Suprapubic skin (tissue), 4 donors: ENCODE measurements around the gene ALPI. TPM values are rescaled to one million over a fixed set of nuclear protein-coding genes. Genes with fewer than 3 reads are reported as not detected.

Experiments
- DNase-seq, 2 donors: peaks; one replicate each; pipeline ENCODE4 v3.0.0-alpha.2; 2019; ENCODE audit warnings: low spot score in 2 of 2
- H3K27ac ChIP-seq: fragments of 200-600 bp; sonication (generic); one replicate; pipeline ENCODE4 v1.5.1; 2019
- H3K27me3 ChIP-seq: fragments of 200-600 bp; sonication (generic); one replicate; pipeline ENCODE4 v1.5.1; 2019
- H3K36me3 ChIP-seq: fragments of 200-600 bp; sonication (generic); one replicate; pipeline ENCODE4 v1.5.1; 2019
- H3K4me1 ChIP-seq: fragments of 200-600 bp; sonication (generic); one replicate; pipeline ENCODE4 v1.5.1; 2019
- H3K4me3 ChIP-seq: fragments of 200-600 bp; sonication (generic); one replicate; pipeline ENCODE4 v1.5.1; 2019; ENCODE audit warnings: mild to moderate bottlenecking
- H3K9me3 ChIP-seq: fragments of 200-600 bp; sonication (generic); one replicate; pipeline ENCODE4 v1.5.1; 2019
- EP300 ChIP-seq: sonication (generic); formaldehyde crosslinking; IDR thresholded peaks from one replicate; pipeline ENCODE4 v1.6.1; 2017; ENCODE audit warnings: antibody characterized with exemption
- POLR2A ChIP-seq, 2 donors: fragments of 450-650 bp; IDR thresholded peaks; one replicate each; pipeline ENCODE4 v1.6.1; 2017; ENCODE audit warnings: antibody characterized with exemption in 2 of 2, mild to moderate bottlenecking in 2 of 2, moderate library complexity in 2 of 2
- POLR2AphosphoS5 ChIP-seq, 3 donors: sonication (generic); formaldehyde crosslinking; IDR thresholded peaks; one replicate each; pipeline ENCODE4 v1.6.1; 2017; ENCODE audit warnings: antibody characterized with exemption in 3 of 3
- WGBS: methylation state at CpG from one replicate; pipeline ENCODE4 v1.1.5; 2018; 5-methylcytosine and 5-hydroxymethylcytosine counted together
- total RNA-seq, 4 donors: library from RNA; depleted of rRNA; stranded (reverse); fragments of >200 nt; gene quantifications; one replicate each; pipeline ENCODE4 v1.1.0, GENCODE V29; 2016
- TF ChIP-seq, protein P1 (sequence below), 2 donors: fragments of 200-600 bp in 1 of 2; fragments of 450-650 bp in 1 of 2; sonication (generic) in 1 of 2; IDR thresholded peaks; one replicate each; pipeline ENCODE4 v1.5.1; 2016 to 2019; ENCODE audit warnings: antibody characterized with exemption in 2 of 2, mild to moderate bottlenecking in 1 of 2, moderate library complexity in 1 of 2

ALPI gene
- total RNA-seq, 4 donors from 2014 or later = not detected

DNA sequence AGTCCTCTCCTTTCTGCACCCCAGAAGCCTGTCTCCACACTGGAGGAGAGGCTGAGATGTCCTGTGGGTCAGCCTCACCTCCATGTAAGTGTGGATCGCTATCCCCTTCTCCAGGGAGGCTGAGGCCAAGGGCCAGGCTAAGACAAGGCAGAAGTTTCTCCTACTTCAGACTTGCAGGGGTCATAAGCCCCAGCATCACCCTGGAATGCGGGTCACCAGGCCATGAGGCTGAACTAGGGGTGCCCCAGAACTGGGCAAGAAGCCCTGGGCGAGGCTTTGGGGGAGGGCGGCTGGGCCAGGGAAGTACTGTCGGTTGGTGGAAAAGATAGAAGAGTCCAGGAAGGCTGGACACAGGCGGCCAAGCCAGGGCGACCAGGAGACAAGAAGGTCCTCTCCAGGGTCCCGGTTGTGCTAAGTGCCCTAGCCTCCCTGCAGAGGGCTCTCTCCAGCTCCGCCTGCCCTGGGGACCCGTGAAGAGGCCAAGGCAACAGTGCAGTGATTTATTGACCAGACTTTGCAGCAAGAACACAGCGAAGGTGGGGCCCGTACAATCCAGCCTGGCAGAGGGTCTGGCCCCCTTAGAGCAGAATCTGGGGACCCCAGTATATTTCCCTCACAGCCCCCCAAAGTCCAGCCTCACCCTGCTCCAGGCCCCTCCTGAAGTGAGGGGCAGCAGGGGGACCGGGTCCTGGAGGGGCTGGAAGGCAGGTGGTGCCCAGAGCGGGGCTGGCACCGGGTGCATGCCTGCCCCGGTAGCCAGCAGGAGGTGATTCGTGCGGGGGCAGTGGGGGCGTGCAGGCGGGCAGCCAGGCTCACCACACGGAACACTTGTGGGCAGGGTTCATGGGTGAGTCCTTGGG, 23.6 kb downstream of the ALPI start:
- H3K4me3 ChIP-seq = no peak overlapping the region
- 67% methylated on average over 3 of the region's 21 CpGs for WGBS
- H3K9me3 ChIP-seq = no peaks in the 10 kb centered on the region
- H3K4me1 ChIP-seq = no peaks in the 10 kb centered on the region
- no peaks in the 10 kb centered on the region for H3K36me3 ChIP-seq
- TF ChIP-seq EP300 (no peak), POLR2AphosphoS5 (IDR thresholded peaks at IDR 0.05) (no peak), POLR2A (IDR thresholded peaks at IDR 0.05) (no peak)
- TF ChIP-seq, protein P1, sequence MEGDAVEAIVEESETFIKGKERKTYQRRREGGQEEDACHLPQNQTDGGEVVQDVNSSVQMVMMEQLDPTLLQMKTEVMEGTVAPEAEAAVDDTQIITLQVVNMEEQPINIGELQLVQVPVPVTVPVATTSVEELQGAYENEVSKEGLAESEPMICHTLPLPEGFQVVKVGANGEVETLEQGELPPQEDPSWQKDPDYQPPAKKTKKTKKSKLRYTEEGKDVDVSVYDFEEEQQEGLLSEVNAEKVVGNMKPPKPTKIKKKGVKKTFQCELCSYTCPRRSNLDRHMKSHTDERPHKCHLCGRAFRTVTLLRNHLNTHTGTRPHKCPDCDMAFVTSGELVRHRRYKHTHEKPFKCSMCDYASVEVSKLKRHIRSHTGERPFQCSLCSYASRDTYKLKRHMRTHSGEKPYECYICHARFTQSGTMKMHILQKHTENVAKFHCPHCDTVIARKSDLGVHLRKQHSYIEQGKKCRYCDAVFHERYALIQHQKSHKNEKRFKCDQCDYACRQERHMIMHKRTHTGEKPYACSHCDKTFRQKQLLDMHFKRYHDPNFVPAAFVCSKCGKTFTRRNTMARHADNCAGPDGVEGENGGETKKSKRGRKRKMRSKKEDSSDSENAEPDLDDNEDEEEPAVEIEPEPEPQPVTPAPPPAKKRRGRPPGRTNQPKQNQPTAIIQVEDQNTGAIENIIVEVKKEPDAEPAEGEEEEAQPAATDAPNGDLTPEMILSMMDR (IDR thresholded peaks at IDR 0.05) = no peak
- peak in 1 of 2 donors; percentile 51 for DNase-seq
- H3K27me3 ChIP-seq = peaks cover 61% of the 10 kb centered on the region
- H3K27ac ChIP-seq = no peak overlapping the region

DNA sequence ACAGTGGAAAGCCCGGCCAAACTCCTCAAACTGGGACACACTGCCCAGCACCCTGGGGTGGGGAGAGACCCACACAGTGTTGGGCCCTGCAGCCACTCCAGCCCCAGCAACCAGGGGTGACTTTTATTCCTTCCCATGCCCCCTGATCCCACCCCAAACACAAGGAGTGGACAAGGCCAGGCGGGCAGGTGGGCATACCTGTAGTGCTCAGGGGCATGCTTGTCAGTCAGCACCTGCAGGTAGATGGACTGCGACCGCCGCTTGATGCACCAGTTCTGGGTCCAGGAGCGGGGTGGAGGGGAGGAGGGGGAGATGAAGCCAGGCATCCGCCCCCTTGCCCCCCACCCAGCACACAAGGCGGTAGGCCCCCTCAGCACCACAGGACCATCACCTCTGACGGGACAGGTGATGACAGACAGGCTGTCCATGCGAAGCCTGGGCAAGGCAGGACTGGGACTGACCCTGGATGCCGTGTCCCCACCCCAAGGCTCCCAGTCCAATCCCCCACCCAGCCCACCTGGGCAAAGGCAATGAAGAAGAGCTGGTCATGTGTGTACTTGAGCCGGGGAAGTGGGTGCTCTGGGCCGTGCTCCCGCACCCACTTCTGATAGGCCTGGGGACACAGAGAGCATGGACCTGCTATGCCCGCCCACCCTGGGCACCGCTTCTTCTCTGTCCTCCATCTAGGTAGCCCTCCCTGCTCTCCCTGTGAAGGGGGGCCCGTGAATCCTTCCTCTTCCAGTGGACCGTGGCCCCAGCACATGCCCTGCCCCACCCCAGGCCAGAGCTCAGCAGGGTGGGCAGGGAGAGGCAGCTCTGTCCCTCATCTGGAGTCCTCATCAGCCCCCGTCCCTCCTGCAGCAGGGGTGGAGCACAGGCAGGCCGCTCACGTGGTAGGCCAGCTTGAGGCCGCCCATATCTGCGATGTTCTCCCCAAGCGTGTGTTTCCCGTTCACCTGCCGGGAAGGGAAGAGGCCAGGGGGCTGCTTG, 24.5 kb downstream of the ALPI start:
- no peak overlapping the region for H3K4me3 ChIP-seq
- H3K36me3 ChIP-seq = no peaks in the 10 kb centered on the region
- no peak overlapping the region for H3K27ac ChIP-seq
- peaks cover 3% of the 10 kb centered on the region for H3K4me1 ChIP-seq
- no peaks in the 10 kb centered on the region for H3K9me3 ChIP-seq
- 79% methylated on average over 6 of the region's 26 CpGs for WGBS
- peak in 1 of 2 donors; percentile 53 for DNase-seq
- TF ChIP-seq POLR2AphosphoS5 (IDR thresholded peaks at IDR 0.05) = no peak
- no peak for TF ChIP-seq POLR2A (IDR thresholded peaks at IDR 0.05)
- TF ChIP-seq, protein P1 (IDR thresholded peaks at IDR 0.05) = no peak
- TF ChIP-seq EP300 = no peak
- H3K27me3 ChIP-seq = peaks cover 64% of the 10 kb centered on the region

DNA sequence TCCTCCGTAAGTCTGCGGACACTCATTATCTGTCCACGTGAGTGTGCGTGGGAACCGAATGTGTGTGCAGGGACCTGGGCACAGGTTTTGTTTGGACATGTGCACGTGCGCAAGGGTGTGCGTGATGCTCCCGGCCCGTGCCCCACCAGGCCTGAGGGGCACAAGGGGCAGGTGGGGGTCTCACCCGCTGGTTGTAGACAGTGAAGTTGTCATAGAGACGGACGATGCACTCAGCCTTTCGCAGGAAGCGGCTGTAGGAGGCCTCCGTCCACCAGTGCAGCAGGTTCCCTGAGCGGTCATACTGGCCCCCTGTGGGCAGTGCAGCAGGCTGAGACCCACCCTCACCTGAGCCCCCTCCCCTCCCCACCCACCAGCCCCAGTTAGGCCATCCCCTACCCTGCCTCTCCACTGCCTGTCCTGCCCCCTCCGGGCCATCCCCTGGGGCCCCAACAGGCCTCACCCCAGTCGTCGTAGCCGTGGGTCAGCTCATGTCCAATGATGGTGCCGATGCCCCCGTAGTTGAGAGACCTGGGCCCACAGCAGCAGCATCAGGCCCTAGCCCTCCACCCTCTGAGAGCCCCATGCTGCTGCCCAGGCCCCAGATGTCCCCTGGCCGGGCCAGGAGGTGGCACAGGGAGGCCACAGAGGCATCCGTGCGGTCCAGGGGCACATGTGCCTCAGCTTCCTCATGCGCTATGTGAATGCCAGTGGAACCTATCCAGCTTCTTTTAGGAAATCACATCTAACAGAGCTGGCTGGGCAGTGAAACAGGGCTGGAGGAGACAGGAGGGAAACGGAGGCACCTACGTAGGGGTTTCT, 25.6 kb downstream of the ALPI start:
- Histone ChIP-seq H3K9me3 (no peaks in the 10 kb centered on the region), H3K4me3 (no peak overlapping the region), H3K4me1 (peaks cover 13% of the 10 kb centered on the region), H3K27me3 (peaks cover 74% of the 10 kb centered on the region), H3K36me3 (no peaks in the 10 kb centered on the region), H3K27ac (no peak overlapping the region)
- peak in 1 of 2 donors; percentile 54 for DNase-seq
- TF ChIP-seq, protein P1 (IDR thresholded peaks at IDR 0.05) = no peak
- no peak for TF ChIP-seq POLR2AphosphoS5 (IDR thresholded peaks at IDR 0.05)
- TF ChIP-seq EP300 = no peak
- TF ChIP-seq POLR2A (IDR thresholded peaks at IDR 0.05) = no peak
- 94% methylated on average over 13 of the region's 29 CpGs for WGBS

DNA sequence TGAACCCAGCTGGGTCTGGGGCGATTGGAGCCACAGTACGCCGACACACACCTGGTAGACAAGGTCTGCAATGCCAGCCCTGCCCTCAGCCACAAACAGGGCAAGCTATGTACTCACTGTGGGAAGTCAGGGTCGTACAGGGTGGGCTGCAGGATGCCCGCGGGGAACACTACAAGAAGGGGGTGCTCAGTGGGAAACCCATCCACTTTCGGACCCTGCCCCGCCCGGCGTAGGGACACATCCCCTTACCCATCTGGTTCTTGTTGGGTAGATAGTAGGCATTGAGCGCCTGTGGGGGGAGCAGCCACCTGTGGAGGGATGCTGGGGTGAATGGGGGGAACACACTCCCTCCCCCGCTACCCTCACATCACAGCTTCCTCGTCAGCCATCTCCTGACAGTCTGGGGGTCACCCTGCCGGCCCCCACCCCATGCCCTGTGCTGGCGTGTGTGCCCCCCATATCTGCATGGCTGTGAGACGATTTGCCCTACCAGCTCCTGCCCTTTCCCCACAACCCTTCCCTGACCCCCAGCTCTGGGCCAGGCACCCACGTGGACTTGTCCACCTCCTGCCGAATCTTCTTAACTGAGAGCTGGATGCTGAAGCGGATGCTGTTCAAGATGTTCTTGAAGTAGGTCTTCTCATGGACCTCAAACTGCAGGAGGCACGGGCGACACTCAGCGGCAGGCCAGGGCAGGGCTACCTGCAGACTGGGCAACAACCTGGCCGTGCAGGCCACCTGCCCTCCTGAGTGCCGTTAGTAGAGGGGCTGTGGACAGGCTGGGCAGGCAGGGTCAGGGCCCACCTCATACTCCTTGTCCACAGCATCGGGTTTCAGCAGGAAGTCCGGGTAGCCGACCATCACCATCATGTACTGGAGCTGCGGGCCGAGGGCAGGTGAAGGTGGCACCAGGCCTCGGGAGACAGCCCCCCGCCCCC, 26.6 kb downstream of the ALPI start:
- Histone ChIP-seq H3K4me3 (no peak overlapping the region), H3K27ac (no peak overlapping the region), H3K4me1 (peaks cover 24% of the 10 kb centered on the region), H3K9me3 (no peaks in the 10 kb centered on the region), H3K36me3 (no peaks in the 10 kb centered on the region), H3K27me3 (peaks cover 85% of the 10 kb centered on the region)
- WGBS = 90% methylated on average over 23 of the region's 31 CpGs
- peak in 1 of 2 donors; percentile 48 for DNase-seq
- TF ChIP-seq, protein P1 (IDR thresholded peaks at IDR 0.05) = no peak
- no peak for TF ChIP-seq EP300
- TF ChIP-seq POLR2A (IDR thresholded peaks at IDR 0.05) = no peak
- TF ChIP-seq POLR2AphosphoS5 (IDR thresholded peaks at IDR 0.05) = no peak
